Smooth muscle cell (in vitro differentiated cells): ENCODE results near the gene C1orf21. TPM values are rescaled to one million over a fixed set of nuclear protein-coding genes. Genes with fewer than 3 reads are reported as not detected.

Experiments
- DNase-seq: peaks from one replicate; lab custom pipeline; 2025; ENCODE audit not compliant: unreplicated experiment; lab: John Stamatoyannopoulos, UW
- H2AFZ ChIP-seq: fragments of 200-600 bp; sonication (generic); 2 replicates; pipeline ENCODE4 v1.6.0; 2016; ENCODE audit warnings: antibody characterized with exemption, low read depth, mild to moderate bottlenecking
- H3F3A ChIP-seq: fragments of 200-600 bp; sonication (generic); 2 replicates; pipeline ENCODE4 v1.6.0; 2017; ENCODE audit warnings: antibody characterized with exemption, low read depth
- H3K27ac ChIP-seq: fragments of 200-600 bp; sonication (generic); 2 replicates; pipeline ENCODE4 v1.5.1; 2016; ENCODE audit warnings: low read depth, mild to moderate bottlenecking
- H3K27me3 ChIP-seq: fragments of 200-600 bp; sonication (generic); 2 replicates; pipeline ENCODE4 v1.6.1; 2016; ENCODE audit warnings: low read depth, mild to moderate bottlenecking
- H3K36me3 ChIP-seq: fragments of 200-600 bp; sonication (generic); 2 replicates; pipeline ENCODE4 v1.5.1; 2016; ENCODE audit warnings: low read depth
- H3K4me1 ChIP-seq: fragments of 200-600 bp; sonication (generic); 2 replicates; pipeline ENCODE4 v1.5.1; 2016; ENCODE audit warnings: low read depth
- H3K4me2 ChIP-seq: fragments of 200-600 bp; sonication (generic); 2 replicates; pipeline ENCODE4 v1.6.0; 2016; ENCODE audit warnings: mild to moderate bottlenecking
- H3K4me3 ChIP-seq: fragments of 200-600 bp; sonication (generic); 2 replicates; pipeline ENCODE4 v1.5.1; 2016; ENCODE audit warnings: mild to moderate bottlenecking
- H3K79me2 ChIP-seq: fragments of 200-600 bp; sonication (generic); 2 replicates; pipeline ENCODE4 v1.6.0; 2016; ENCODE audit warnings: low read depth, mild to moderate bottlenecking
- H3K9ac ChIP-seq: fragments of 200-600 bp; sonication (generic); 2 replicates; pipeline ENCODE4 v1.6.0; 2016; ENCODE audit warnings: low read depth
- H3K9me3 ChIP-seq: fragments of 200-600 bp; sonication (generic); replicated peaks from 2 replicates; pipeline ENCODE4 v1.5.1; 2016; ENCODE audit warnings: low read depth
- H4K20me1 ChIP-seq: fragments of 200-600 bp; sonication (generic); 2 replicates; pipeline ENCODE4 v1.6.0; 2016; ENCODE audit warnings: low read depth
- WGBS: methylation state at CpG from one replicate; pipeline ENCODE4 v1.1.7; 2016; ENCODE audit warnings: low lambda C conversion rate; 5-methylcytosine and 5-hydroxymethylcytosine counted together
- polyA plus RNA-seq: library from polyadenylated mRNA; unstranded; fragments of >200 nt; fragmentation: Nextera tagmentation; extraction: Ambion mirVana; gene quantifications from 2 replicates; pipeline ENCODE4 v1.2.1, GENCODE V29; 2016
- total RNA-seq: library from RNA; depleted of rRNA; stranded (reverse); fragments of >200 nt; gene quantifications from 2 replicates; pipeline ENCODE4 v1.2.3, GENCODE V29; 2014
- TF ChIP-seq, protein P1 (sequence below): fragments of 200-600 bp; sonication (generic); IDR thresholded peaks from 2 replicates; pipeline ENCODE4 v1.5.1; 2017; ENCODE audit warnings: borderline replicate concordance, mild to moderate bottlenecking, antibody characterized with exemption; ENCODE audit not compliant: insufficient read depth, poor library complexity, severe bottlenecking

The C1orf21 gene
- total and polyA plus RNA-seq, 2 experiments from 2014 or later, result 24.2 to 39.4 TPM

DNA sequence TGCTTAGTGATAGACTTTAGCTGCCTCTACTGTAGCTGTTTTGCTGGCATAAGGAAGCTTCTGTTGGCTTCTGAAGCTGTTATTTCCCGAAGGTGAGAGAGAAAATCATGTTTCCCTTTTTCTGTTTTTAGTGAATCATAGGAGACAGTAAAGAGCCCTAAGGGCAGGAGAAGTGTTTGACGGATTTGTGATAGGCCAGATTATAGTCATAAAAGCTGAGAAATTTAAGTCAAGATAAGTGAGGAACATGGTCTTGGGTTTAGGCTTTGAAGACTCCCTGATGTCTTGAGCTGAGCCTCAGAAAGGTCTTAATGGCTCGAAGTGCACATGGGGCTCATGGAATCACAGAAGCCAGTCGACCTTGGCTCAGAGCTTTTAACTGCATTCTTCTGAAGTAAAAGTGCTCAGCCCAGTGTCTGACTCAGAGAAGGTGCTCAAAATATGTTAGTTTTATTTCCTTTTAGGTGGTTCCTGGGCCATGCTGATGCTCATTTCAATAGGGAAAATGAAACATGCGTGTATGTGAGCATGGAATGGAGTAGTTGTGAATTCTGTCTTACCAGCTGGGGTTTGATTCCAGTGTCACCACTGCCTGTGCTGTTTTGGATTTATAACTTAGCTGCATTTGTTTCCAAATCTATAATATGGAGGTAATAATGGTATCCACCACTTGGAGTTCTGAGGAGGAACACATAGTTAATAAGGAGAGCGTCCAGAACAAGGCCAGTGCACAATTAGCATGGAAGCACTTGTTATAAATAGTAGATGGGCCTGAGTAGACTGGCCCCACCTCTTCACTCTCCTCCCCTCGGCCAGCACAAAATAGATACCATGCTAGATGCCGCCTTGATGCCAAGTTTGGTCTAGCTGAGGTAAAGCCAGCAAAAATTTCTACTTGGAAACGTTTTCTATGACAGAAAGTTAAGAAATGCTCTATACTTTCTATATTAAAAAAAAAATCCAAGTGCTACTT, 99.2 kb downstream of the C1orf21 start:
- Histone ChIP-seq H4K20me1 (peaks cover 5% of the 10 kb centered on the region), H3K36me3 (no peaks in the 10 kb centered on the region), H2AFZ (no peak overlapping the region), H3K27ac (peak overlapping the region; percentile 56), H3F3A (peaks cover 11% of the 10 kb centered on the region), H3K79me2 (peaks cover 27% of the 10 kb centered on the region), H3K4me3 (no peak overlapping the region), H3K9me3 (no peaks in the 10 kb centered on the region), H3K9ac (no peak overlapping the region), H3K27me3 (no peaks in the 10 kb centered on the region), H3K4me1 (peaks cover 21% of the 10 kb centered on the region), H3K4me2 (peak overlapping the region; percentile 58)
- WGBS, result 59% methylated on average over 9 of the region's 9 CpGs
- no peak for DNase-seq
- TF ChIP-seq, protein P1, sequence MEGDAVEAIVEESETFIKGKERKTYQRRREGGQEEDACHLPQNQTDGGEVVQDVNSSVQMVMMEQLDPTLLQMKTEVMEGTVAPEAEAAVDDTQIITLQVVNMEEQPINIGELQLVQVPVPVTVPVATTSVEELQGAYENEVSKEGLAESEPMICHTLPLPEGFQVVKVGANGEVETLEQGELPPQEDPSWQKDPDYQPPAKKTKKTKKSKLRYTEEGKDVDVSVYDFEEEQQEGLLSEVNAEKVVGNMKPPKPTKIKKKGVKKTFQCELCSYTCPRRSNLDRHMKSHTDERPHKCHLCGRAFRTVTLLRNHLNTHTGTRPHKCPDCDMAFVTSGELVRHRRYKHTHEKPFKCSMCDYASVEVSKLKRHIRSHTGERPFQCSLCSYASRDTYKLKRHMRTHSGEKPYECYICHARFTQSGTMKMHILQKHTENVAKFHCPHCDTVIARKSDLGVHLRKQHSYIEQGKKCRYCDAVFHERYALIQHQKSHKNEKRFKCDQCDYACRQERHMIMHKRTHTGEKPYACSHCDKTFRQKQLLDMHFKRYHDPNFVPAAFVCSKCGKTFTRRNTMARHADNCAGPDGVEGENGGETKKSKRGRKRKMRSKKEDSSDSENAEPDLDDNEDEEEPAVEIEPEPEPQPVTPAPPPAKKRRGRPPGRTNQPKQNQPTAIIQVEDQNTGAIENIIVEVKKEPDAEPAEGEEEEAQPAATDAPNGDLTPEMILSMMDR, result no peak

DNA sequence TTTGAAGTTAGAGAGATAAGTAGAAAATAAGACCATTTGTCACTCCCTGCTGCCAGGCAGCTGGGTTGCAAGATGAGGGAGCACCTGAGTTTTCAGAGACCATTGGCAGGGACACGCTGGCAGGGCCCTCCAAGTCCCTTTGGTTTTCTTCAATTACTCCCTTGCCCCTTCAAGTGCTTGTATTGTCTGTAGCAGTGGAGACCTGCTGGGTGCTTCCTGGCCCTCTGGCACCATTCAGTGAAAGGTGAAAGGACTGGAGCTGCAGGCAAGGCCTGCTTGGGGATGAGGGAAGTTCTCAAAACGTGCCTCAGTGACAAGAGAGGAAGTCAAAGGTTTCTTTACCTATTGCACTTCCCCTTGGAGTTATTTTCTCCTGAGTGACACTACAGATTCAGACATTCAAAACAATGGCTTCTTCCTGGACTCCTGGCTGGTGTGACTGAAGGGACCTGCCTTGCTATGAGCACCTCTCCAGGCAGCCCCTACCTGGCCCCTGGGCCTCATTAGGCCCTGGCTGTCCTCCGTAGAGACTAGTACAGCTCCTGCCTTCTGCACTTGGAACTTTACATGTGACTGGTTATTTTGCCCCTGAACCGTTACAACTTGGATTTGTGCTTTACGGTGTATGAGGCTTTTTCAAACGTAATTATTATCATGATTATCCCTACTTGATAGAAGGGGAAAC, 100.1 kb downstream of the C1orf21 start:
- H3K4me1 ChIP-seq, result peaks cover 22% of the 10 kb centered on the region
- H3F3A ChIP-seq, result peaks cover 12% of the 10 kb centered on the region
- peak overlapping the region; percentile 18 for H3K27ac ChIP-seq
- no peak overlapping the region for H3K9ac ChIP-seq
- no peaks in the 10 kb centered on the region for H3K36me3 ChIP-seq
- TF ChIP-seq, protein P1, result no peak
- no peaks in the 10 kb centered on the region for H3K9me3 ChIP-seq
- 83% methylated on average over 6 of the region's 6 CpGs for WGBS
- no peak for DNase-seq
- H3K27me3 ChIP-seq, result no peaks in the 10 kb centered on the region
- H2AFZ ChIP-seq, result no peak overlapping the region
- no peak overlapping the region for H3K4me3 ChIP-seq
- peaks cover 5% of the 10 kb centered on the region for H4K20me1 ChIP-seq
- peaks cover 27% of the 10 kb centered on the region for H3K79me2 ChIP-seq
- no peak overlapping the region for H3K4me2 ChIP-seq

DNA sequence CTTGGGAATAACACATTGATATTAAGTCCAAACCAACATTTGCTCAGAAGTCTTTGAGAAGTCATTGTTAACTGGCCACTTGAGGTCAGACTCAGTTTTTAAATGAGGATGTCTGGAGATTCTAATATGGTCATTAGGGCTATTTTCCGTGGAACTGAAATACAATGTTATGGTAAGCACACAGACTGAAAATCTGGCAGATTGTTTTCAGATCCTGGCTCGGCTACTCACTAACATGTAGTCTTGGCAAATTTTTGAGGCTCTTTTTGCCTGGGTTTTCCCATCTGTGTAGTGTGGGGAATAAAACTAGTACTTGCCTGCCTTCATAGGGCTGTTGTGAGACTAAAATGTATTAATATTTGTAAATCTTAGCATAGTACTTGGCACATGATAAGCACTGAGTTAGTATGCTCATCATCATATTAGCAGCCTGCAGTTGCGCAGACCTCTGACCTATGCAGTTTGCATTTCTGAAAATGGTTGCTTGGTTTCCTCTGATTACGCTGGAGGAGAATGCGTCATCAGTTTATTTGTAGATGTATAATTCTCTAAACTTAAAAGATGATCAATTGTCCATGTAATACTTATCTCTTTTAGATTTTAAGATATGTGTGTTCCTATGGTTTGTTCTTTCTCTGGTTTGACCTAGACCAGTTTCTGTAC, 100.8 kb downstream of the C1orf21 start:
- DNase-seq, result no peak
- Histone ChIP-seq H3K9me3 (no peaks in the 10 kb centered on the region), H3K4me1 (peaks cover 22% of the 10 kb centered on the region), H4K20me1 (peaks cover 5% of the 10 kb centered on the region), H3K79me2 (peaks cover 27% of the 10 kb centered on the region), H3K4me2 (no peak overlapping the region), H3K36me3 (no peaks in the 10 kb centered on the region), H2AFZ (no peak overlapping the region), H3K4me3 (no peak overlapping the region), H3K9ac (no peak overlapping the region), H3K27ac (no peak overlapping the region), H3F3A (peaks cover 17% of the 10 kb centered on the region), H3K27me3 (no peaks in the 10 kb centered on the region)
- WGBS, result 95% methylated on average over 5 of the region's 5 CpGs
- TF ChIP-seq, protein P1, result no peak
